B cell (primary cell): ENCODE measurements around the gene ZNF728.
"Not testable (repeated sequence)": the region's sequence is repeated elsewhere in the genome, so short reads cannot be mapped to it uniquely, and the experiment has no call there.

Experiments used
- EZH2 ChIP-seq: IDR thresholded peaks from 2 replicates; pipeline ENCODE4 v1.6.1; 2012; ENCODE audit warnings: borderline replicate concordance, low read depth, mild to moderate bottlenecking, moderate library complexity, low read length; ENCODE audit not compliant: insufficient read depth, poor library complexity, severe bottlenecking
- TF ChIP-seq, protein P1 (sequence below): fragments of 200-600 bp; IDR thresholded peaks from one replicate; pipeline ENCODE4 v1.8.0; 2022; ENCODE audit warnings: antibody characterized with exemption, mild to moderate bottlenecking

DNA sequence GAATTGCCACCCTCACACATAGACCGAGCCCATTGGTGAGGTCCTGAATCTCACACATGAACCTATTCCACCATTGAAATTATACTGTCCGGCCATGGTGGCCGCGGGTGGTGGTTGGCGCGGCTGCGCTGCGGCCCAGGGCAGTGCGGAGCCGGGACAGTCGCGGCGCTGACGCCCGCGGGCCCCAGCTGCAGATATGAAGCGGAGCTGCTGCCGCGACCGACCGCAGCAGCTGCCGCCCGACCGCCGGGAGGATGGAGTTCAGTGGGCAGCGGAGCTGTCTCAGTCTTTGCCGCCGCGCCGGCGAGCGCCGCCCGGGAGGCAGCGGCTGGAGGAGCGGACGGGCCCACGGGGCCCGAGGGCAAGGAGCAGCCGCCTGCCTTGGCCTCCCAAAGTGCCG is 77.8 kb downstream of the ZNF728 start:
- TF ChIP-seq, protein P1, sequence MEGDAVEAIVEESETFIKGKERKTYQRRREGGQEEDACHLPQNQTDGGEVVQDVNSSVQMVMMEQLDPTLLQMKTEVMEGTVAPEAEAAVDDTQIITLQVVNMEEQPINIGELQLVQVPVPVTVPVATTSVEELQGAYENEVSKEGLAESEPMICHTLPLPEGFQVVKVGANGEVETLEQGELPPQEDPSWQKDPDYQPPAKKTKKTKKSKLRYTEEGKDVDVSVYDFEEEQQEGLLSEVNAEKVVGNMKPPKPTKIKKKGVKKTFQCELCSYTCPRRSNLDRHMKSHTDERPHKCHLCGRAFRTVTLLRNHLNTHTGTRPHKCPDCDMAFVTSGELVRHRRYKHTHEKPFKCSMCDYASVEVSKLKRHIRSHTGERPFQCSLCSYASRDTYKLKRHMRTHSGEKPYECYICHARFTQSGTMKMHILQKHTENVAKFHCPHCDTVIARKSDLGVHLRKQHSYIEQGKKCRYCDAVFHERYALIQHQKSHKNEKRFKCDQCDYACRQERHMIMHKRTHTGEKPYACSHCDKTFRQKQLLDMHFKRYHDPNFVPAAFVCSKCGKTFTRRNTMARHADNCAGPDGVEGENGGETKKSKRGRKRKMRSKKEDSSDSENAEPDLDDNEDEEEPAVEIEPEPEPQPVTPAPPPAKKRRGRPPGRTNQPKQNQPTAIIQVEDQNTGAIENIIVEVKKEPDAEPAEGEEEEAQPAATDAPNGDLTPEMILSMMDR, result not testable (repeated sequence)
- not testable (repeated sequence) for TF ChIP-seq EZH2
